Measurements from ENCODE around the gene PDLIM7.
A peak's percentile ranks its signal among the peaks of the same experiment; 100 is the strongest.

Gene PDLIM7

DNA sequence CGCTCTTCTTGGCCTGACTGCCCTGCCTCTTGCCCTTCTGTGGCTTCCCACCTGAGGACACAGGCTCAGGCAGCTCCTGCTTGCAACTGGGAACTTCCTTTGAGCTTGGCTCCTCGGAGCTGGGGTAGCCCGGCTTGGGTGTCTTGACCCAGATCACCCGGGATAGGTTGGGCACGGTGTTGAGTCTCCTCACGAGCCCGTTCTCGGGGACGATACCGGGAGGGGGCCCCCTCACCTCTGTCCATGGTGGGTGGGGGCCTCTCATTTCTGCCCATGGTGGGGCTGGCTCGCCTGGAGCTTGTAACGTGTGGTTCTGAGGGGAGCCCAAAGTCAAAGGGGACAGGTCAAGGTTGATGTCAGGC is 27.1 kb upstream of the PDLIM7 start:
- peaks cover 31% of the 10 kb centered on the region for H3K4me1 ChIP-seq
- H3K9ac ChIP-seq, result no peak overlapping the region
- H3K27me3 ChIP-seq, result no peaks in the 10 kb centered on the region
- H3K27ac ChIP-seq, result no peak overlapping the region
- H4K20me1 ChIP-seq, result peaks cover 75% of the 10 kb centered on the region
- TF ChIP-seq Cebpa-rat (IDR thresholded peaks at IDR 0.05), result no peak
- H3K4me3 ChIP-seq, result no peak overlapping the region
- H3K9me3 ChIP-seq, result no peaks in the 10 kb centered on the region
- H3K36me3 ChIP-seq, result peaks cover 98% of the 10 kb centered on the region
- H3K4me2 ChIP-seq, result no peak overlapping the region

- Histone ChIP-seq H3K4me3 (no peak overlapping the region), H3K27ac (0 out of 2 replicates have a peak overlapping the region, but pooled peaks have one; percentile 13), H3K4me2 (no peak overlapping the region), H3K36me3 (peaks cover 98% of the 10 kb centered on the region), H3K9me3 (no peaks in the 10 kb centered on the region), H3K27me3 (no peaks in the 10 kb centered on the region), H4K20me1 (peaks cover 69% of the 10 kb centered on the region), H3K4me1 (peaks cover 36% of the 10 kb centered on the region), H3K9ac (no peak overlapping the region)
- no peak for TF ChIP-seq Cebpa-rat (IDR thresholded peaks at IDR 0.05)
Observed at GRCh38 chr5:177523711-177524538, 26.5 kb upstream of the PDLIM7 start.

DNA sequence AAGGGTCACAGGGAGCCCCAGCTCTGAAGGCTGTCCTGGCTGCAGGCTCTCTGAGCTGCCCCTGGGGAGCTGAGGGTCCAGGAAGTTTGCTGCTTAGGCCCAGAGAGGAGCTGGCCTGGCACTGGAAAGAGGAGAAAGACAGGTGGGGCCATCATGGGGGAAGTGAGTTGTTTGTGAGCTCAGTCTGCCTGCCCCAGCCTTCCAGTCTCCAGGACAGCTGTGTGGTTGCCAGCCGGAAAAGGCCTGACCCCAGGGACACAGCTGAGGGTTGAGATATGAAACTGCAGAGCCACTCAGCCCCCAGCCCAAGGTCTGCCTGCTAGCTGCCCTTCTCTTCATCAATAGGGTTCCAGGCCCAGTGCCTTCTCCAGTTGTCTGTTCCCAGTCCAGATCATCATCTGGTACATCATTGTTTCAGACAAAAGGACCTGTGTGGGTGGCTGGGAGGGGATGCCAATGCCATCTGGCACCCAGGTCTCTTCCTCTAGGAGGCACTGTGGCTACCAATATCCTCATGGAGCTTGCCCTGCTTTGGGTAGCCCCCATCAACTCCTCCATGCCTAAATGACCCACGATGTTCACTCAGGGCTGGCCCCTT is 23.6 kb upstream of the PDLIM7 start:
- TF ChIP-seq Cebpa-rat (IDR thresholded peaks at IDR 0.05), result no peak
- Histone ChIP-seq H3K36me3 (peaks cover 71% of the 10 kb centered on the region), H3K4me2 (peak overlapping the region; percentile 92), H3K27ac (peak overlapping the region; percentile 93), H4K20me1 (peaks cover 47% of the 10 kb centered on the region; the same call in 1 of the 2 replicates), H3K9me3 (no peaks in the 10 kb centered on the region), H3K27me3 (no peaks in the 10 kb centered on the region), H3K4me1 (peaks cover 41% of the 10 kb centered on the region), H3K4me3 (peak overlapping the region; percentile 41), H3K9ac (peak overlapping the region; percentile 75)

- H3K4me3 ChIP-seq, result peak overlapping the region; percentile 41
- no peaks in the 10 kb centered on the region for H3K9me3 ChIP-seq
- peaks cover 71% of the 10 kb centered on the region for H3K36me3 ChIP-seq
- H3K27ac ChIP-seq, result peak overlapping the region; percentile 93
- peak overlapping the region; percentile 92 for H3K4me2 ChIP-seq
- no peaks in the 10 kb centered on the region for H3K27me3 ChIP-seq
- H4K20me1 ChIP-seq, result peaks cover 46% of the 10 kb centered on the region; the same call in 1 of the 2 replicates
- peak overlapping the region; percentile 75 for H3K9ac ChIP-seq
- TF ChIP-seq Cebpa-rat (IDR thresholded peaks at IDR 0.05), result no peak
- H3K4me1 ChIP-seq, result peaks cover 49% of the 10 kb centered on the region
Observed at GRCh38 chr5:177520271-177520670, 22.9 kb upstream of the PDLIM7 start.

DNA sequence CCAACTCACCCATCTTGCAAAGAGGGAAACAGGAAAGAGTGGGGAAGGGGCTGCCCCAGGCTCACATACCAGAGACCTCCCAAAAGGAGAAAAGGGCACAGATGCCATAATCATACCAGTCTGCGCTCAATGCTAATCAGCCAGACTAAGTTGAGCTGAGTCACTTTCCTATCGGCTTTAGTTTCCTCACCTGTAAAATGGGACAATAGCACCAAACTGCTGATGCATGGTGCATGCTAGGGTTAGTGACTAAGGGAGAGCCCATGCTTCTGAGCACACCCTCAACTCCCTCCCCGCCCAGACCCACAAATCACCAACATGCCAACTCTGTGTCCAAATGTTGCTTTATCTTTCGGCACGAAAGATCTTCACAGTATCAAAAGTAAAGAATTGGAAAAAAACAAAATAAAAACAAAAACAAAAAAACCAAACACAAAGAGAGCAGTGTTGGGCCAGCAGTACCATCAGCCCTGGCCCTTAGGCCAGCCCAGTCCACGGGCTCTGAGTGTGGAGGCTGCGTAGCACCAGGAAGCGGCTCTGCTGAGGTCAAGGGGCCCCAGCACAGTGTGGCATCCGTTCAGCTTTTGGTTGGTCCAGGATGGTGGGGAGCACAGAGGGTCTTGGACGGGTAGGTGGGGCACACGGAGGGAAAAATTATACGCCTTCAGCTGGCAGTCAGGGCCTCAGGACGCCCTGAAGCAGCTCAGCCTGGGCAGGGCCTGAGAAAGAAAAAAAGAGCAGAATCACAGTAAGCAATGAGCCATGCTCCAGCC is 22.2 kb upstream of the PDLIM7 start:
- Histone ChIP-seq H3K4me1 (peaks cover 55% of the 10 kb centered on the region), H3K9me3 (no peaks in the 10 kb centered on the region), H3K9ac (peak overlapping the region; percentile 75), H3K27ac (peak overlapping the region; percentile 93), H3K36me3 (peaks cover 71% of the 10 kb centered on the region), H3K4me2 (peak overlapping the region; percentile 92), H3K4me3 (no peak overlapping the region), H3K27me3 (no peaks in the 10 kb centered on the region), H4K20me1 (peaks cover 40% of the 10 kb centered on the region; the same call in 1 of the 2 replicates)
- TF ChIP-seq Cebpa-rat (IDR thresholded peaks at IDR 0.05), result no peak

DNA sequence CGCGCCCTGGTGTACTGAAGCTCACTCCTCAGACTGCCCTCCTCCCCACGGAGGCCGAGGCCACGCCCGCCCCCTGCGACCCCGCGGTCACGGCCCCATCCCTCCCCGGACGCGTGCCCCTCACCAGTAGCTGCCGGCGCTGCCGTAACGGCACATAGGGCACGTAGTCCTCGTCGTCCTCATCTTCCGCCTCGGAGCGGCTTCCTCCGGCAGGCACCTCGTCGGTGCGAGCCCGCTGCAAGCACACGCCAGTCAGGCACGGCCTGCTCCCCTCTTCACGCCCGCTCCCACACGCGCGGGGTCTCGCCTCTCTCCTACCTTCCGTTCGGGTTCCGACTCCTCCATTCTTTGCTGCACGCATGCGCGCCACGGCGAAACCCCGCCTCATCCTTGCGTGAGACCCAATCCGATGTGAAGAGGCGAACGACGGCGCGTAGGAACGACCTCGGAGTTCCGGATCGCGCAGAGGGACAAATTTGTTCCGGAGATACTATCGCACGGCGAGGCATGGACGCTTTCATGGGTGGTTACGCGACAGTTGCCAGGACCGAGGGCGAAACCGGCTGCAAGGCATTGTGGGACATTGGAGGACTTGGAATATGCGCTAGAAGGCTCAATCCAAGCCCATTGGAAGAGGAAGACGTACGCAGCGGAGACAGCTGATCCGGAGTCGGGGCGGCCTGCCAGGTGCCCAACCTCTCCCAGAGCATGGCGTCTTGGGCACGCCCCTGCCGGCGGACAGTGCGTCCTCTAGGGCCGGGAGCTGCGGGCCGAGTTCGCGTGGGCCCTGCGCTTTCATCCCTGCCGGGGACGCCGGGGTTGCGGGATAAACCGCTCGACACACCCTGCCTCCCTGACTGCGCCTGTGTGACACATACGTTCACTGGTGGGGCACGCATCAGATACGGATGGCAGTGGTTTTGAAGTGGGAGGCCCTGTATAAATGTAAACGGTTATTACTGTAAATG is 19.5 kb upstream of the PDLIM7 start, which contains the start of gene DDX41:
Gene DDX41 (minus strand): TSS at position 361 of the 968 bp plus-strand sequence. CDS start 16 bp downstream, at position 345.
- peak within 1 kb of the TSS; percentile 100 for H3K4me2 ChIP-seq
- no peak for TF ChIP-seq Cebpa-rat (IDR thresholded peaks at IDR 0.05)

GRCh38 chr5:177515580-177515979 is 18.2 kb upstream of the PDLIM7 start:
- Histone ChIP-seq H3K9ac (peak overlapping the region; percentile 97), H3K9me3 (no peaks in the 10 kb centered on the region), H3K27ac (peak overlapping the region; percentile 92; the same call in 1 of the 2 replicates), H3K4me1 (peaks cover 76% of the 10 kb centered on the region), H4K20me1 (peaks cover 22% of the 10 kb centered on the region; the same call in 1 of the 2 replicates), H3K4me2 (peak overlapping the region; percentile 100), H3K27me3 (no peaks in the 10 kb centered on the region), H3K36me3 (peaks cover 70% of the 10 kb centered on the region), H3K4me3 (peak overlapping the region; percentile 98)
- no peak for TF ChIP-seq Cebpa-rat (IDR thresholded peaks at IDR 0.05)

More for the DNA sequence above, 19.5 kb upstream of the PDLIM7 start, which contains the start of gene DDX41:
- Histone ChIP-seq H3K9ac (peak within 1 kb of the TSS; percentile 97), H4K20me1 (peaks cover 29% of the 10 kb centered on the region; the same call in 1 of the 2 replicates), H3K27me3 (no peaks in the 10 kb centered on the region), H3K4me3 (peak within 1 kb of the TSS; percentile 98), H3K9me3 (no peaks in the 10 kb centered on the region), H3K27ac (peak within 1 kb of the TSS; percentile 92), H3K36me3 (peaks cover 72% of the 10 kb centered on the region), H3K4me1 (peaks cover 76% of the 10 kb centered on the region)

GRCh38 chr5:177514541-177514940 is 17.1 kb upstream of the PDLIM7 start:
- Histone ChIP-seq H4K20me1 (peaks cover 16% of the 10 kb centered on the region; the same call in 1 of the 2 replicates), H3K4me3 (peak overlapping the region; percentile 98; the same call in 1 of the 2 replicates), H3K27ac (peak overlapping the region; percentile 11; the same call in 1 of the 2 replicates), H3K36me3 (peaks cover 60% of the 10 kb centered on the region), H3K27me3 (no peaks in the 10 kb centered on the region), H3K4me2 (peak overlapping the region; percentile 100), H3K4me1 (peaks cover 73% of the 10 kb centered on the region), H3K9me3 (no peaks in the 10 kb centered on the region), H3K9ac (peak overlapping the region; percentile 97; the same call in 1 of the 2 replicates)
- TF ChIP-seq Cebpa-rat (IDR thresholded peaks at IDR 0.05), result no peak

Measured in BLaER1 (cell line).